Fibroblast of lung (primary cell): ENCODE measurements around the gene B4GALT6. TPM values are rescaled to one million over a fixed set of nuclear protein-coding genes. Genes with fewer than 3 reads are reported as not detected.

ENCODE experiments used
- DNase-seq, 2 donors: peaks; one replicate each; pipeline versions ENCODE4 v3.0.0 to v3.0.0-alpha.2; 2010; ENCODE audit warnings: low read depth in 2 of 2
- H2AFZ ChIP-seq: 2 replicates; pipeline ENCODE4 v1.5.1; 2012; ENCODE audit warnings: low read length, control low read depth, inconsistent platforms
- H3K27ac ChIP-seq: 2 replicates; pipeline ENCODE4 v1.5.1; 2011; ENCODE audit warnings: low read length, control low read depth; ENCODE audit not compliant: insufficient read depth
- H3K27me3 ChIP-seq: 2 replicates; pipeline ENCODE4 v1.5.1; 2011; ENCODE audit warnings: mild to moderate bottlenecking, low read length; ENCODE audit not compliant: control insufficient read depth, insufficient read depth
- H3K36me3 ChIP-seq: 2 replicates; pipeline ENCODE4 v1.5.1; 2011; ENCODE audit warnings: low read length; ENCODE audit not compliant: control insufficient read depth, insufficient read depth
- H3K4me1 ChIP-seq: 2 replicates; pipeline ENCODE4 v1.5.1; 2011; ENCODE audit warnings: low read length; ENCODE audit not compliant: control insufficient read depth, insufficient read depth; ENCODE audit errors: extremely low read depth
- H3K4me2 ChIP-seq: 2 replicates; pipeline ENCODE4 v1.5.1; 2011; ENCODE audit warnings: low read length, control low read depth; ENCODE audit not compliant: insufficient read depth; ENCODE audit errors: extremely low read depth
- H3K4me3 ChIP-seq, 4 experiments: fragments of 200-600 bp in 1 of 4; sonication (generic) in 1 of 4; replicated peaks in 1 of 4; 2 replicates each; pipeline ENCODE4 v1.5.1; 2011 to 2016; ENCODE audit warnings: low read length in 4 of 4, low read depth in 3 of 4, mild to moderate bottlenecking in 3 of 4, control low read depth in 2 of 4, inconsistent platforms in 1 of 4, mixed read lengths in 1 of 4; ENCODE audit not compliant: insufficient read depth in 1 of 4; ENCODE audit errors: control extremely low read depth in 1 of 4
- H3K79me2 ChIP-seq: 2 replicates; pipeline ENCODE4 v1.5.1; 2012; ENCODE audit warnings: mild to moderate bottlenecking, low read length, inconsistent platforms; ENCODE audit not compliant: control insufficient read depth, insufficient read depth
- H3K9ac ChIP-seq: 2 replicates; pipeline ENCODE4 v1.5.1; 2011; ENCODE audit warnings: mild to moderate bottlenecking, low read length, control low read depth; ENCODE audit not compliant: insufficient read depth
- H3K9me3 ChIP-seq: 2 replicates; pipeline ENCODE4 v1.5.1; 2012; ENCODE audit warnings: low read depth, low read length; ENCODE audit not compliant: control insufficient read depth, insufficient read depth
- H4K20me1 ChIP-seq: 2 replicates; pipeline ENCODE4 v1.5.1; 2011; ENCODE audit warnings: low read length; ENCODE audit not compliant: control insufficient read depth, insufficient read depth; ENCODE audit errors: extremely low read depth
- CTCF ChIP-seq, 2 donors: IDR thresholded peaks in 1 of 2; conservative IDR thresholded peaks in 1 of 2; 1 replicate in 1 of 2; 2 replicates in 1 of 2; pipeline ENCODE4 v1.5.1; 2011 to 2012; ENCODE audit warnings: low read length in 2 of 2, control low read depth in 1 of 2, inconsistent platforms in 1 of 2, low read depth in 1 of 2, mild to moderate bottlenecking in 1 of 2
- EZH2 ChIP-seq: IDR thresholded peaks from 2 replicates; pipeline ENCODE4 v1.5.1; 2012; ENCODE audit warnings: low read length, control low read depth, mild to moderate bottlenecking; ENCODE audit errors: missing control alignments
- polyA plus RNA-seq, 2 donors: library from polyadenylated mRNA; depleted of rRNA in 1 of 2; stranded (reverse) in 1 of 2; unstranded in 1 of 2; fragments of >200 nt; gene quantifications; 2 replicates each; pipeline ENCODE4 v1.2.1, GENCODE V29; 2011 to 2012; ENCODE audit warnings: missing spikeins in 1 of 2
- total RNA-seq: library from RNA; depleted of rRNA; stranded (reverse); fragments of >200 nt; gene quantifications from 2 replicates; pipeline ENCODE4 v1.2.1, GENCODE V29; 2014

Gene B4GALT6
- total and polyA plus RNA-seq, 2 donors (not counting 1 experiment from before 2014, with no cell fraction given): 1.5 to 2.5 TPM

- H3K4me1 ChIP-seq: no peaks in the 10 kb centered on the region
- no peak overlapping the region for H3K4me2 ChIP-seq
- no peaks in the 10 kb centered on the region for H3K27me3 ChIP-seq
- H4K20me1 ChIP-seq: no peaks in the 10 kb centered on the region
- H2AFZ ChIP-seq: no peak overlapping the region
- H3K9ac ChIP-seq: no peak overlapping the region
- H3K36me3 ChIP-seq: no peaks in the 10 kb centered on the region
- TF ChIP-seq CTCF (conservative IDR thresholded peaks at IDR 0.05 in 1 of 2, IDR thresholded peaks at IDR 0.05 in 1 of 2; ENCODE audit: low read depth in 1 of 2, low read length in 2 of 2) (no peak), EZH2 (no peak)
- no peak for DNase-seq
- H3K79me2 ChIP-seq: no peaks in the 10 kb centered on the region
- H3K4me3 ChIP-seq: no peak overlapping the region
- H3K9me3 ChIP-seq: no peaks in the 10 kb centered on the region
- H3K27ac ChIP-seq: no peak overlapping the region
Observed at GRCh38 chr18:31619291-31619690, 65.1 kb downstream of the B4GALT6 start.

GRCh38 chr18:31618801-31619200, 65.6 kb downstream of the B4GALT6 start:
- Histone ChIP-seq H3K79me2 (no peaks in the 10 kb centered on the region), H3K36me3 (no peaks in the 10 kb centered on the region), H3K27me3 (no peaks in the 10 kb centered on the region), H3K27ac (no peak overlapping the region), H3K9ac (no peak overlapping the region), H2AFZ (no peak overlapping the region), H3K9me3 (no peaks in the 10 kb centered on the region), H3K4me1 (no peaks in the 10 kb centered on the region), H3K4me2 (no peak overlapping the region), H4K20me1 (no peaks in the 10 kb centered on the region), H3K4me3 (no peak overlapping the region)
- no peak for DNase-seq
- TF ChIP-seq EZH2: no peak

GRCh38 chr18:31617031-31617717, 67.2 kb downstream of the B4GALT6 start:
- no peak overlapping the region for H3K9ac ChIP-seq
- TF ChIP-seq EZH2: no peak
- no peak for TF ChIP-seq CTCF (conservative IDR thresholded peaks at IDR 0.05 in 1 of 2, IDR thresholded peaks at IDR 0.05 in 1 of 2; ENCODE audit: low read depth in 1 of 2, low read length in 2 of 2)
- H3K27ac ChIP-seq: no peak overlapping the region
- H3K36me3 ChIP-seq: no peaks in the 10 kb centered on the region
- no peak for DNase-seq
- H3K4me1 ChIP-seq: no peaks in the 10 kb centered on the region
- H4K20me1 ChIP-seq: no peaks in the 10 kb centered on the region
- no peak overlapping the region for H2AFZ ChIP-seq
- no peak overlapping the region for H3K4me2 ChIP-seq
- H3K27me3 ChIP-seq: no peaks in the 10 kb centered on the region
- H3K79me2 ChIP-seq: no peaks in the 10 kb centered on the region
- no peaks in the 10 kb centered on the region for H3K9me3 ChIP-seq
- no peak overlapping the region for H3K4me3 ChIP-seq
